WTC11 (cell line): ENCODE measurements around the gene SRM. TPM values are rescaled to one million over a fixed set of nuclear protein-coding genes. Genes with fewer than 3 reads are reported as not detected.

Experiments
- ATAC-seq: fragments of 200-7000 bp; cut with Tn5 transposase; 2 replicates; pipeline ENCODE4 v1.10.0; 2021; ENCODE audit warnings: mild to moderate bottlenecking, moderate library complexity
- CTCF ChIA-PET: fragments of 300-600 bp; sonication (Branson Sonifier 250); formaldehyde crosslinking; loops from one replicate; lab custom pipeline; 2021; ENCODE audit warnings: antibody characterized with exemption; lab: Charles Lee
- POLR2A ChIA-PET: fragments of 350-600 bp; sonication (Branson Sonifier 250); formaldehyde crosslinking; loops from one replicate; lab custom pipeline; 2021; ENCODE audit warnings: antibody characterized with exemption; lab: Charles Lee
- DNase-seq: peaks from one replicate; pipeline ENCODE4 v3.0.0; 2021; ENCODE audit warnings: low spot score
- H3K27ac Mint-ChIP-seq: 2 replicates; pipeline ENCODE4 v1.8.0; 2021; ENCODE audit warnings: mixed read lengths
- H3K27me3 Mint-ChIP-seq: 2 replicates; pipeline ENCODE4 v1.8.0; 2021; ENCODE audit warnings: low read depth, mild to moderate bottlenecking, moderate library complexity, mixed read lengths
- H3K36me3 Mint-ChIP-seq: 2 replicates; pipeline ENCODE4 v1.8.0; 2021; ENCODE audit warnings: mixed read lengths
- H3K4me1 Mint-ChIP-seq: 2 replicates; pipeline ENCODE4 v1.8.0; 2022; ENCODE audit warnings: mixed read lengths
- H3K4me3 Mint-ChIP-seq: 2 replicates; pipeline ENCODE4 v1.8.0; 2021; ENCODE audit warnings: mild to moderate bottlenecking, moderate library complexity, mixed read lengths
- H3K9me3 Mint-ChIP-seq: 2 replicates; pipeline ENCODE4 v1.8.0; 2021; ENCODE audit warnings: mixed read lengths
- ATF3 ChIP-seq: sonication (generic); formaldehyde crosslinking; conservative IDR thresholded peaks from 2 replicates; pipeline ENCODE4 v1.8.1; 2022; ENCODE audit warnings: mild to moderate bottlenecking, missing genetic modification reagents
- CDX4 ChIP-seq: fragments of 250-450 bp; sonication (Bioruptor Pico); IDR thresholded peaks from 2 replicates; pipeline ENCODE4 v1.9.0; 2021; ENCODE audit warnings: moderate library complexity, mild to moderate bottlenecking, inconsistent platforms, borderline replicate concordance
- CTCF ChIP-seq: fragments of 200-600 bp; IDR thresholded peaks from 2 replicates; pipeline ENCODE4 v1.8.0; 2022; ENCODE audit warnings: antibody characterized with exemption
- E2F5 ChIP-seq: sonication (generic); formaldehyde crosslinking; IDR thresholded peaks from 2 replicates; pipeline ENCODE4 v1.8.1; 2022; ENCODE audit warnings: mild to moderate bottlenecking, moderate library complexity, missing genetic modification reagents
- ERG ChIP-seq: fragments of 250-450 bp; sonication (Bioruptor Pico); IDR thresholded peaks from 2 replicates; pipeline ENCODE4 v1.8.0; 2021; ENCODE audit warnings: mild to moderate bottlenecking
- ETV6 ChIP-seq: sonication (generic); formaldehyde crosslinking; IDR thresholded peaks from 2 replicates; pipeline ENCODE4 v1.8.1; 2022; ENCODE audit warnings: mild to moderate bottlenecking, missing genetic modification reagents
- HMGA2 ChIP-seq: fragments of 250-450 bp; sonication (Bioruptor Pico); IDR thresholded peaks from 2 replicates; pipeline ENCODE4 v1.4.0; 2021; ENCODE audit warnings: mild to moderate bottlenecking, moderate library complexity
- JUN ChIP-seq: sonication (generic); formaldehyde crosslinking; IDR thresholded peaks from 2 replicates; pipeline ENCODE4 v1.8.0; 2023; ENCODE audit warnings: mild to moderate bottlenecking, missing genetic modification reagents
- MYBL2 ChIP-seq: sonication (generic); formaldehyde crosslinking; IDR thresholded peaks from 2 replicates; pipeline ENCODE4 v1.8.1; 2023; ENCODE audit warnings: mild to moderate bottlenecking, moderate library complexity, missing genetic modification reagents
- NR3C1 ChIP-seq: sonication (generic); formaldehyde crosslinking; conservative IDR thresholded peaks from 2 replicates; pipeline ENCODE4 v1.8.1; 2023; ENCODE audit warnings: low read depth, mild to moderate bottlenecking, missing genetic modification reagents
- SMAD3 ChIP-seq: sonication (generic); formaldehyde crosslinking; IDR thresholded peaks from 2 replicates; pipeline ENCODE4 v1.8.0; 2022; ENCODE audit warnings: missing genetic modification reagents, mild to moderate bottlenecking, borderline replicate concordance
- SOX15 ChIP-seq: fragments of 250-450 bp; sonication (Bioruptor Pico); IDR thresholded peaks from 2 replicates; pipeline ENCODE4 v1.9.0; 2021; ENCODE audit warnings: mild to moderate bottlenecking
- STAT6 ChIP-seq: sonication (generic); formaldehyde crosslinking; conservative IDR thresholded peaks from 2 replicates; pipeline ENCODE4 v1.8.1; 2023; ENCODE audit warnings: mild to moderate bottlenecking, low read depth, missing genetic modification reagents, moderate library complexity
- TEAD4 ChIP-seq: sonication (generic); formaldehyde crosslinking; IDR thresholded peaks from 2 replicates; pipeline ENCODE4 v1.8.0; 2022; ENCODE audit warnings: mild to moderate bottlenecking, missing genetic modification reagents
- USF1 ChIP-seq: sonication (generic); formaldehyde crosslinking; IDR thresholded peaks from 2 replicates; pipeline ENCODE4 v1.8.0; 2022; ENCODE audit warnings: mild to moderate bottlenecking, missing genetic modification reagents
- ZBTB21 ChIP-seq: sonication (generic); formaldehyde crosslinking; IDR thresholded peaks from 2 replicates; pipeline ENCODE4 v1.8.1; 2023; ENCODE audit warnings: mild to moderate bottlenecking, missing genetic modification reagents, borderline replicate concordance
- ZMAT4 ChIP-seq: fragments of 250-450 bp; sonication (Bioruptor Pico); IDR thresholded peaks from 2 replicates; pipeline ENCODE4 v1.9.0; 2021; ENCODE audit warnings: mild to moderate bottlenecking
- ZNF263 ChIP-seq: sonication (generic); formaldehyde crosslinking; IDR thresholded peaks from 2 replicates; pipeline ENCODE4 v1.8.1; 2022; ENCODE audit warnings: low read depth, mild to moderate bottlenecking, moderate library complexity, missing genetic modification reagents
- ZNF281 ChIP-seq: sonication (generic); formaldehyde crosslinking; IDR thresholded peaks from 2 replicates; pipeline ENCODE4 v1.8.0; 2023; ENCODE audit warnings: mild to moderate bottlenecking, missing genetic modification reagents
- ZSCAN18 ChIP-seq: fragments of 250-450 bp; sonication (Bioruptor Pico); IDR thresholded peaks from 2 replicates; pipeline ENCODE4 v2.1.2; 2022; ENCODE audit warnings: mild to moderate bottlenecking, moderate library complexity
- total RNA-seq: library from RNA; stranded (reverse); gene quantifications from 3 replicates; pipeline ENCODE4 v1.2.3, GENCODE V29; 2021

SRM gene
- total RNA-seq, 1 experiment from 2014 or later: 200 TPM

- no peak for TF ChIP-seq ZNF281 (CRISPR knock-in tag)
- TF ChIP-seq CTCF: no peak
- TF ChIP-seq ZMAT4 (CRISPR knock-in tag): no peak
- TF ChIP-seq ETV6 (CRISPR knock-in tag): no peak
- no peak for TF ChIP-seq TEAD4 (CRISPR knock-in tag)
- no peak for TF ChIP-seq NR3C1
- no peak for TF ChIP-seq MYBL2
Measured at GRCh38 chr1:11057477-11057876, 2.3 kb downstream of the SRM start (continued).

- POLR2A ChIA-PET: interaction anchor here (0.9 kb wide), 1 partner anchor 10 kb away, joined by 3 read pairs; no protein-coding TSS in a partner anchor
- Mint-ChIP-seq H3K4me1 (peaks cover 33% of the 10 kb centered on the region), H3K36me3 (peaks cover 23% of the 10 kb centered on the region), H3K9me3 (no peaks in the 10 kb centered on the region), H3K27ac (no peak overlapping the region), H3K4me3 (no peak overlapping the region), H3K27me3 (no peaks in the 10 kb centered on the region)
- CTCF ChIA-PET: interaction anchor here (1.2 to 3.2 kb wide), 2 partner anchors 11 to 19 kb away, joined by 3 to 41 read pairs; no protein-coding TSS in a partner anchor
- ATAC-seq (no peak), DNase-seq (no peak)
- TF ChIP-seq SOX15 (CRISPR knock-in tag) (no peak), MYBL2 (no peak), USF1 (no peak), ZSCAN18 (no peak), JUN (CRISPR knock-in tag) (no peak), ERG (CRISPR knock-in tag) (no peak), HMGA2 (no peak), ZNF263 (no peak), E2F5 (no peak), CDX4 (CRISPR knock-in tag) (no peak), STAT6 (CRISPR knock-in tag) (no peak), SMAD3 (CRISPR knock-in tag) (no peak), ZBTB21 (CRISPR knock-in tag) (no peak), ATF3 (CRISPR knock-in tag) (no peak)
Measured at GRCh38 chr1:11056504-11056903, 3.3 kb downstream of the SRM start.
